PFSK-1 (cell line): Measurements from ENCODE around the gene UBALD2.

Experiments used
- POLR2AphosphoS5 ChIP-seq: IDR thresholded peaks from 2 replicates; pipeline ENCODE4 v1.6.1; 2012; ENCODE audit warnings: low read depth, mild to moderate bottlenecking, control low read depth, low read length, moderate library complexity
- SIN3A ChIP-seq: IDR thresholded peaks from 2 replicates; pipeline ENCODE4 v1.6.1; 2012; ENCODE audit warnings: mild to moderate bottlenecking, low read length, moderate library complexity, borderline replicate concordance; ENCODE audit not compliant: insufficient read depth
- TAF1 ChIP-seq: IDR thresholded peaks from 2 replicates; pipeline ENCODE4 v1.6.1; 2012; ENCODE audit warnings: low read length, control low read depth, borderline replicate concordance; ENCODE audit not compliant: insufficient read depth

GRCh38 chr17:76260669-76261068 lies 4.5 kb upstream of the UBALD2 start:
- TF ChIP-seq POLR2AphosphoS5 (no peak), SIN3A (no peak), TAF1 (no peak)
